Stimulated activated naive CD8-positive, alpha-beta T cell treated with anti-CD3 and anti-CD28 coated beads, Interleukin-15, amount 100 ng/mL, for 72 hours (primary cell): ENCODE results near the gene ZNF185.

ENCODE experiments used
- ATAC-seq: fragments of 150-1000 bp; cut with Tn5 transposase; 2 replicates; pipeline ENCODE4 v1.10.0; 2021; ENCODE audit warnings: mild to moderate bottlenecking, moderate library complexity
- DNase-seq, 2 donors: peaks; one replicate each; pipeline ENCODE4 v3.0.0; 2021 to 2022
- H3K27ac Mint-ChIP-seq, 2 donors: one replicate each; pipeline ENCODE4 v1.8.0; 2022; ENCODE audit warnings: mild to moderate bottlenecking in 2 of 2, mixed read lengths in 2 of 2, moderate library complexity in 2 of 2
- H3K27me3 Mint-ChIP-seq: one replicate; pipeline ENCODE4 v1.8.0; 2022; ENCODE audit warnings: mixed read lengths
- H3K4me1 Mint-ChIP-seq: one replicate; pipeline ENCODE4 v1.8.0; 2022; ENCODE audit warnings: mild to moderate bottlenecking, mixed read lengths
- H3K4me3 Mint-ChIP-seq, 2 donors: one replicate each; pipeline ENCODE4 v1.8.0; 2022; ENCODE audit warnings: mild to moderate bottlenecking in 2 of 2, mixed read lengths in 2 of 2, moderate library complexity in 1 of 2
- H3K9me3 Mint-ChIP-seq, 2 donors: one replicate each; pipeline ENCODE4 v1.8.0; 2022; ENCODE audit warnings: mixed read lengths in 2 of 2

The ZNF185 gene

DNA sequence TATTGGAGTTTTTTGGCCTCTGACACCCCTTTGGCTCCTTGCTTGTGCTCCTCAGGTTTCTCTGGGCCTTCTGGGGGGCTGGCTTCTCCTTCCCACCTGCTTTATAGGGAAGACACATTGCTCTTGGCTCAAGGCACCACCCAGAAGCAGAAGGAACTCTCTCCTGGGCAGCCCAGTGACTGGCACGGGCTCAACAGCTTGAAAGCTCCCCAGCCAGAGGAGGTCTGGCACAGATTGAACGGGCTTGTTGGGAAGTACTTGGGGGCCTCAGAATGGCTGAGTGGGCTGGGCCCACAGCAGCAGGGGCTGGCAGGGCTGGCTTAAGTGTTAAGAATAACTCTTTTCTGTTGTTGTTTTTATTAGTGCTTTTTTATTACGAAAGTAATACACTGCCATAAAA lies 11.2 kb upstream of the ZNF185 start:
- Mint-ChIP-seq H3K9me3 (no peaks in the 10 kb centered on the region), H3K4me1 (no peaks in the 10 kb centered on the region), H3K4me3 (no peak overlapping the region), H3K27ac (no peak overlapping the region), H3K27me3 (peaks cover 43% of the 10 kb centered on the region)
- ATAC-seq (no peak), DNase-seq (no peak)

DNA sequence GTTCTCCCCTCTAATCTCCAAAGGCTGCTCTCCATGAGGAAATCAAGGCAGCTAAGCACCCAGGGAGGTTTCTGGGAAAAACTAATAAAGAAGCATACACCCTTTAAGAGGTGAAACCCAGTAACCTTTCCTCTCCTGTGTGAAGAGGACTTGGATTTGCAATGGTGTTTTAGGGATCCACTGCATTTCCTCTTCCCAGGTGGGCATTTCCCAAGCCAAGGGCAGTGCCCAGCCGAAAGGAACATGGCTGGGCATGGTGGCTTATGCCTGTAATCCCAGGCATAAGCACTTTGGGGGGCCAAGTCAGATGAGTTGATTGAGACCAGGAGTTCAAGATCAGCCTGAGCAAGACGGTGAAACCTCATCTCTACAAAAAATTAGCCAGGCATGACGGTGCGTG lies 5.4 kb upstream of the ZNF185 start:
- ATAC-seq = no peak
- Mint-ChIP-seq H3K4me1 (no peaks in the 10 kb centered on the region), H3K27ac (peak overlapping the region in 1 of 2 donors; percentile 35), H3K27me3 (peaks cover 51% of the 10 kb centered on the region), H3K9me3 (no peaks in the 10 kb centered on the region), H3K4me3 (no peak overlapping the region)
- no peak for DNase-seq

DNA sequence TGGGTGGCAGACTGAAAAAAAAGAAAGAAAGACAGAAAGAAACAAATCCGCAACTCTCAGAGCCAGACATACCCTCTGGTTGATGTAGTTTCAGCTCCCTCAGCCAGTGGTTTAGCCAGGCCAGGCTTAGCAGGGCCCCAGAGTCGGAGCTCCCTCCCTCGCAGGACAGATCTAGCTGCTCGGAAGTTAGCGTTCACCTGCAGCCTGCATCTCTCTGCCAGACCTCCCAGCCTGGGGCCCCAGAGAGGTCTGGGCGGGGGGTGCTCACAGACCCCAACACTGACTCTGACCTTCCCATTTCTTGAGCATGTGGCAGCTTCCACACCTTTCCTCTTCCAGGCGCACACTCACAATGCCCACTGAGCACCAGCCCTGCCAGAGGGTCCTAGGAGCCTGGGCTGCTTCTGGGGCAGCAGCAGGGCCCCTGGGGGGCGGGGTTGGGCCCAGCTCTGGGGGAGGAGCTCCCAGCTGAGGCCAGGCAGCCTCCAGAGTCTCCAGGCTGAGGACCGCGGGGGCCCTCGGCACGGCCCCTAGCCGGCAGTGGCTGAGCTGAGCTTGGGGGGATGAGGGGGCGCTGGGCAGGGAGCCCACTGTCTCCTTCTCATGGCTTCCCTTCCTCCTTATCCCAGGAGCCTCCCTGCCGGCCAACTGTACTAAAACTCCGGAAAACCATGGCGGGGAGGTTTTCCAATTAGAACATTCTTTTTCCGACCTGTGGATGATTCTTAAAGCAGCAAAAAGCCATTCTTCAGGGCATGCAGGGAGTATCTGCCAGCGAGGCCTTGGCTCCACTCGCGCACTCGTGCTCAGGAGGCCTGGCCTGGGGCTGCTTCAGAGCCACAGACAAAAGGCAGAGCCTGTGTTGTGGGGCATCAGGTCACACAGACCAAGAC lies 4.6 kb upstream of the ZNF185 start:
- Mint-ChIP-seq H3K4me3 (no peak overlapping the region), H3K9me3 (no peaks in the 10 kb centered on the region), H3K27ac (no peak overlapping the region), H3K27me3 (peaks cover 47% of the 10 kb centered on the region), H3K4me1 (no peaks in the 10 kb centered on the region)
- ATAC-seq (no peak), DNase-seq (no peak)

DNA sequence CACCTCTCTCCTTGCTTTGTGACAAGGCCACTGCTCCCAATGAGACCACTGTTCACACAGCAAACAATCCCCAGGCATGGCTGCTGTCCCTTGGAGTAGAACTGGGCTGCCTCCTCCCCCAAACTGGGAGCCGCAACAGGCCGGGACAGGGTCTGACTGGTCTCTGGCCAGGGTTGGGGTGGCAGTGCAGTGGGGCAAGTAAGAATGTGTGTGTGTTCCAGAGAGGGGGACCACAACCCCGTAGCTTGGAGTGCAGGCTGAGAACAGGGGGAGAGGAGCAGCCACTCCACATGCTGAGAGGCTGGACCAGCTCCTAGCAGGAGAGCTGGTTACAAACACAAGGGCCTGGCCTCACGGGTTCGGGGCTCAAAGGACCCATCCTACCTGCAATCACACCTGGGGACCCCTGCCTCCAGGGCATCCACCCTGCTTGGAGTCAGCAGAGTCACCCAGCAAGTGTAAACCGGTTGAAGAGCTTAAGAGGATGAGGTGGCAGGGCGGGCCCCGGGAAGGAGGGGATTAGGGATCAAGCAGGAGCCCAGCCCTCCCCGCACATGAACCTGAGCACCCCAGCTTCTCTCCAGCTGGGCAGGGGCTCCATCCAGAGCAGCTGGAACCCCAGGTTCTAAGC lies 3.8 kb upstream of the ZNF185 start:
- Mint-ChIP-seq H3K4me1 (no peaks in the 10 kb centered on the region), H3K27ac (no peak overlapping the region), H3K27me3 (peaks cover 50% of the 10 kb centered on the region), H3K9me3 (no peaks in the 10 kb centered on the region), H3K4me3 (no peak overlapping the region)
- DNase-seq (no peak), ATAC-seq (no peak)

DNA sequence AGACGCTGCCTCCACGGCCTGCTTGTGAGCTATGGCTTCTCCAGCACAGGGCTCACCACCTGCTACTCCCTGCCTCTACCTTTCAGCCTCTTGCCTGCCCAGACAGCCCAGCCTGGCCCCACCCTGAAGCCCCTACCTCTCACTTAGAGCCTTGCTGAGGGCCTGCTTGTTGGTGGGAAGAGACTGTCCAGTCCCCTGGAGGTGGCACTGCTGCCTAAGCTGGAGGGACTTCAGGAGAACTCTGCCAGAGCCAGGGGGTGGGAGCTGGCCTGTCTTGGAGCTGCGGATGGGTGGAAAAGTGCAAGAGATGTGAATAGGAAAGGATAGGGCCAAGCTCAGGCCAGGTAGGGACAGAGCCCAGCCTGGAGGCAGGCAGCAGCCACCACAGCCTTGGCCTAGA lies 2.7 kb upstream of the ZNF185 start:
- Mint-ChIP-seq H3K27ac (peak overlapping the region in 1 of 2 donors; percentile 74), H3K27me3 (peaks cover 46% of the 10 kb centered on the region), H3K4me1 (no peaks in the 10 kb centered on the region), H3K4me3 (no peak overlapping the region), H3K9me3 (no peaks in the 10 kb centered on the region)
- no peak for ATAC-seq
- DNase-seq = no peak

DNA sequence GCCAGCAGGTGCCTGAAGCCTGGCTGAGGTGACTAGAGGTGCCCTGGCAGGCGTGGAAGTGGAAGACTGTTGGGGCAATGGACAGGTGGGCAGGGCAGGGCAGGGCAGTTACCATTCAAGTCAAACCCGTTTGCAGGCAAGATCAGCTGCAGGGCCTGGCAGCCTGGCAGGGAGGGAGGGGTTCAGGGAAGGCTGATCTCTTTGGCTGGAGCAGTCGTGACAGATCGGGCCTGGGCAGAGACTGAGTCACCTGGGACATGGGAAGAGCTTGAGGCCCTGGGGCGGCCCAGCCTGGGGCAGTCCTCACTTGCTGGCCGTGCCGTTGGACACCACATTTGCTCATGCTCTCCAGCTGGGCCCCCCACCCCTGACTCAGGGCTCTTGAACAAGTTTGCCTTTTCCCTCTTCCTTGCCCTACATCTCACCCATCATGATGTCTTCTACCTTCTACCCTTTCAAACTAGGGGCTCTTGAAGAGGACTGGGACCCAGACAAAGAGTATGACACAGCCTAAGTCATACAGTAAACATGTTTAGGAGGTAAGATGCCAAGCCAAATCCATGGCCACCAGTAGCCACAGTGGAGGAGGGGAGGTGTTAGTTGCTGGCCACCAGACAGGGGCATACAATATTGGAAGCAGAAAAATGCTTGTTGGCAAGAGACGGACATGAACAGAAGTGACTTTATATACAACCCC lies 2.0 kb upstream of the ZNF185 start:
- ATAC-seq (no peak), DNase-seq (no peak)
- Mint-ChIP-seq H3K27ac (no peak overlapping the region), H3K4me1 (no peaks in the 10 kb centered on the region), H3K27me3 (peaks cover 39% of the 10 kb centered on the region), H3K9me3 (no peaks in the 10 kb centered on the region), H3K4me3 (no peak overlapping the region)

DNA sequence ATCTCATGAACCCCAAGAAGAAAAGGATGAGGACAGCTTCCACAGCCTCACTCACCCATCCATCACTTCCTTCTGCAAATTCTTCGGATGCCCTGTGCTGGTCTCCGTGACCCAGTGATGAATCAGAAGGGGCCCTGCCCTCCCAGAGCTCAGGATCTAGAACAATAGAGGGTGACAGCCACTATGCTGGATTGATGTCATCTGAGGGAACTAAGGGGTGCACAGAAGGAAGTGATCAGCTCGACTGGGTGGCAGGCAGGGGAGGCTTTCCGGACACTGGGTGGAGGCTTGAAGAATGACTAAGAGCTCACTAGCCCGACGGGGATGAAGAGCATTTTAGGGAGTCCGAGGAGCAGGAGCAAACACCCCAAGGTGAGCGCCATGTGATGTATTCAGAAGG lies 1.4 kb upstream of the ZNF185 start:
- Mint-ChIP-seq H3K4me1 (no peaks in the 10 kb centered on the region), H3K27me3 (peaks cover 33% of the 10 kb centered on the region), H3K4me3 (no peak overlapping the region), H3K27ac (no peak overlapping the region), H3K9me3 (no peaks in the 10 kb centered on the region)
- DNase-seq (no peak), ATAC-seq (no peak)

DNA sequence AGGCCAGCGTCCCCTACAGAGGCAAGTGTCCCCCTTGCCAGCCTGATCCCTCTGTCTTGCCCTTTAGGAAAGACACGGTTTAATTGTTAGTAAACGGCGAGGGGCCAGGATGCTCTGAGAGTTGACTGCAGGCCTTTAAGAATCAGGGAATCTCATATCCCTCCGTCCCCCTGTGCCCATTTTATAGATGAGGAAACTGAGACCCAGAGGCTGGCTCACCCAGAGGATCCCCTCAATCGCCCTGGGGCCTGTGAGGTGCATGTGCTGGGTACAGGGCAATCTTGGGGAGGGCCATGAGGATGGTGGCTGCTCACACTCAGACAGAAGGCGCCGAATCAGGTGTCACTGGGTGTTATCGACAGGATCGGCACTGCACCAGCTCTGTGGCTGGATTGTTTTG lies 575 bp downstream of the ZNF185 start:
- Mint-ChIP-seq H3K27me3 (peaks cover 31% of the 10 kb centered on the region), H3K4me3 (peak overlapping the region in 1 of 2 donors; percentile 3), H3K9me3 (no peaks in the 10 kb centered on the region), H3K27ac (no peak overlapping the region), H3K4me1 (no peaks in the 10 kb centered on the region)
- ATAC-seq (no peak), DNase-seq (no peak)

DNA sequence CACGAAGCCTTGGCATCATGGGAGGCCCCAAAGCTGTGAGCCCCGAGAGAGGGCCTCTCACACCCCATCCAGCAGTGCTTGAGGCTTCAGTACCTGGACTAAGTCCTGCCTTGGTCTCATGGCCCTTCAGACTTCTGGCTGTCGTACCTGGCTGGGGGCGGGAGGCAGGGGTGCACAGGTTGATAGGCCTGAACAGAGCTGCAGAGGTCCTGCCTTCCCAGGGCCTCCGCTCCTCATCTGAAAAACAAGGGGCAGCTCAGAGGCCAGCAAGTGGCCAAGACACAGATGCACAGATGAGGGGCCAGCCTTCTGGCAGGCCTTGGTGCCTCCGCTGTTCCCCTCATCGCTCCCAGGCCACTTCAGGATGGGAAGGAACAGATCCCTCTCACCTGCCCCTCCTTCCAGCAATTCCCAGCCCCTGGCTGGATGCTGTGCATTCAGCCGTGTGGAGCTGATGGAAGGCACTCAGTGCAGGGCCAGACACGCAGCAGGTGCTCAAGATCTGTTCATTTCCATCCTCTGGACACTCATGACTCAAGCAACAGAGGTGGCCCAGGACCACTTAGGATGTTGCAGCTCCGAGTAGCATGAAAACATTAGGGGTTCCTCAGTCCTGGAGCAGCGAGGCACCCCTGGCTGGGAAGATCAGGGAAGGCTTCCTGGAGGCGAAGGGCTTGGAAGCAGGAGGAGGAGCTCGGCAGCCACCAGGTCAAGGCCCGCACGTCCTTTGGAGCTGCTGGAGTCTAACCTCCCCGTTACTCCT lies 1.4 kb downstream of the ZNF185 start:
- Mint-ChIP-seq H3K4me3 (no peak overlapping the region), H3K9me3 (no peaks in the 10 kb centered on the region), H3K27ac (no peak overlapping the region), H3K27me3 (peaks cover 31% of the 10 kb centered on the region), H3K4me1 (no peaks in the 10 kb centered on the region)
- no peak for DNase-seq
- no peak for ATAC-seq

DNA sequence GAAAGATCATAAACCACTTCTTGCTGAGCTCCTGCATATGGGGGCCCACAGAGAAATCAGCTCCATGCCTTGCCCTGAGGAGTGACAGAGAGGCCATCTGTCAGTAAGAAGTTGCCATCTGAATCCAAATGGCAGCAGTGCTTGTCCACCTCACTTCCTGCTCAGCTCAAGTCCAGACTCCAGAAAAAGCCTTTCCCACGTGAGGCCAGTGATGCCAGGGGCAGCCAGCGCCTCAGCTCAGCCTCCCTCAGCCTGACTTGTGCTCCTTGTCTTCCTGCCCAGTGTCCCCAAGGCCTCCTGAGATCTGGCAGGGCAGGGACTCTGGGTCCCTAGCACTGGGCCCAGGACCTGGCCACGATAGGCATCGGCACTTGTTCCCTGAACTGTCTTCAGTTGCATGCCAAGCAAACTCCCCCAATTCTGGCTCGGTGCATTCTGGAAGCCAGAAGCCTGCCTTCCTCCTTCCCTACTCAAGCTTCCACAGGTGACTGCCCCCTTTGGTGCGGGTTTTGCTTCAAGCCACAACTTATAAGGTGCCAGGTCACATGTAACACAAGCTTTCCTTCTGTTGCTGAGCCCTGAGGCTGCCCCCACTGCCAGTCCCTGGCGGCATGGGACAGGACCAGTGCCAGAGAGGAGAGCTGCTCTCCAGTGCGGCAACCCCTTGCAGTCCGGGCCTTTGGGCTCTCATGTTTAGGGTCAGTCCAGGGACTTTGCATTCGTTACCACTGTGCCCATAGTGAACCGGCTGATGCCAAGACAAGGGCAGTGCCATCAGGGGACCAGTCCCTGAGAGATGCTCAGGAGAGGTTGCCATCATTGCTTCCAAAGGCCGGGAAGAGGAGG lies 2.2 kb downstream of the ZNF185 start:
- ATAC-seq (no peak), DNase-seq (no peak)
- no peaks in the 10 kb centered on the region for H3K9me3 Mint-ChIP-seq
- H3K4me1 Mint-ChIP-seq = no peaks in the 10 kb centered on the region
- H3K4me3 Mint-ChIP-seq = no peak overlapping the region
- H3K27me3 Mint-ChIP-seq = peaks cover 31% of the 10 kb centered on the region
- H3K27ac Mint-ChIP-seq = no peak overlapping the region

DNA sequence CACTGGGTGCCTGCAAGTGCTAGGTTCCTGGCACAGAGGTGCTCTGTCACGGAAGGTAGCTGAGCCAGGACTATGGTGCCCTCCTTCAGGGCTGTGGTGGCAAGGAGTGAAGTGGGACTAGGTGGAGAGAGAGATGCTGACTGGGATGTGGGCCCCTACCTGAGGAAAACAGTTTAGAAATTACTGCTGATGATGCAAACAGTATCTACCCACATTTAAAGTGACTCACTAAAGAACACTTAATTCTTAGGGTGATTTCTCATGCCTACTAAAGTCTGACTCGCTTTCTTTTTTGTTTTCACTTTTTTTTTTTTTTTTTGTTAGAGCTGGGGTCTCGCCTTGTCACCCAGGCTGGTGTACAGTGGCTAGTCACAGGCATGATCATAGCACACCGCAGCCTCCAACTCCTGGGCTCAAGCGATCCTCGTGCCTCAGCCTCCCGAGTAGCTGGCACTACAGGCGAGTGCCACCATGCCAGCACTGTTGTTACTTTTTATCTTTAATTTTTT lies 3.1 kb downstream of the ZNF185 start:
- Mint-ChIP-seq H3K9me3 (no peaks in the 10 kb centered on the region), H3K4me3 (no peak overlapping the region), H3K27ac (no peak overlapping the region), H3K27me3 (peaks cover 28% of the 10 kb centered on the region), H3K4me1 (no peaks in the 10 kb centered on the region)
- no peak for ATAC-seq
- no peak for DNase-seq

DNA sequence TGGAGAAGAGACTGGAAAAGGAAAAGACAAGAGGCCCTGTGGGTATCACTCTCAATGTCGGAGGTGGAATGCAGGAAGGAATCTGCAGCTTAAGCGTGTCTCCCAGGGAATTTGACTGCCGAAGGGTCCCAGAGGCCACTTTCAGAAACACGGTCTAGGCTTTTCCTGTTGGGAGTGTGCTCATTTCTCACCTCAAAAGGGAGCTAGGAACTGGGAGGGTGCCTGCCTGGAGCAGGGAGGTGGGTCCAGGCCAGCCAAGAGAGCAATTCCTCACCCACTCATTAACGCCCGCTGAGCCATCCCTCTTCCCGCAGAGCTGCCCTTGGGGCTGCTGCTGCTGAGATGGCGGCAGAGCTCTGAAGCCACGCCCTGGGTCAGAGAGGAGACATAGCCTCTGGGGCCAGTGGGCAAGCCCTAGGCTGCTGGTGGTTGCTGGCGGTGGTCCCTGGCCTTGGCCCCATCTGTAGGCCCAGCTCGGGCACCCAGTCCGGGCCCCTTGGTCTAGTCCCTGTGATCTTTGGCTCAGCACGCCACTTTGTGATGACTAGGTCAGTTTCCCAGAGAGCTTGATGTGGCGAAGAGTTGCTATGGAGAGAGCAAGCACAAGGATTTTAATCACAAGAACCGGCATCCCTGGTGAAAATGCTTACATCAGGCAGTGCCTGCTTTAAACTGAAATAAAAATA lies 4.1 kb downstream of the ZNF185 start:
- Mint-ChIP-seq H3K27ac (no peak overlapping the region), H3K4me1 (peaks cover under 1% of the 10 kb centered on the region), H3K27me3 (peaks cover 22% of the 10 kb centered on the region), H3K4me3 (no peak overlapping the region), H3K9me3 (no peaks in the 10 kb centered on the region)
- ATAC-seq (no peak), DNase-seq (no peak)

DNA sequence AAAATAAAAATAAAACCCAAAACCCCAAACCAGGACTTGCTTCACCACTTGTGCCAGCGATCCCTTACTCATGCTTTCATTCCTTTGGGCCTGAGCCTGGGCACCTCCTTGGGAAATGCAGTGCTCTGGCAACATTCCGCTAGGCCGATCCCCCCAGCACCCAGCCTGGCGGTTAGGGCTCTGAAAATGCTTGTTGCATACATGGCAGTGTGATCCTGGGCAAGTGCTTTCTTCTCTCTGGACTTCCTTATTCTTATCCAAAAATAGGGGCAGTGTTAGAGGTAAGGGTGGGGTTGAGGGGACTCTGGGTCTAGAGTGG lies 4.6 kb downstream of the ZNF185 start:
- Mint-ChIP-seq H3K4me3 (no peak overlapping the region), H3K4me1 (peaks cover 5% of the 10 kb centered on the region), H3K27me3 (peaks cover 22% of the 10 kb centered on the region), H3K9me3 (no peaks in the 10 kb centered on the region), H3K27ac (no peak overlapping the region)
- DNase-seq (no peak), ATAC-seq (no peak)

DNA sequence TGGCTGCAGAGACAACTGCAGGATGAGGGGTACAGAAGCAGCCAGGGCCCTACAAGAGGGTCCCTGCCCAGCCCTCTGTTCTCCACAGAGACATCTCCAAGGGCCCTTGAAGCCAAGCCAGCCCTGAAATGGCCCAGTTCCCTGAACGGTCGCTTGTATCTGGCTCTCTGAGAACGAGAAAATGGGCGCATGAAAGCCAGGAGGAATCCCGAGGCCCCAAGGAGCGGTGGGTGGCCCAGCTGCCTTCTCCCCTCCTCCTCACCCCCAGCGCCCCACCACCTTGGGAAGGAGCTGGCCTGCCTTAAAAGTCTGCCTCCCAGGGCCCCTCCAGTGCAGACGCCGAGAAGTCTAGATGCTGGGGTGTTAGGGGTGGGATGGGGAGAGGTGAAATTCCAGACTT lies 5.7 kb downstream of the ZNF185 start:
- ATAC-seq = no peak
- no peak overlapping the region for H3K4me3 Mint-ChIP-seq

More for the DNA sequence above, 5.7 kb downstream of the ZNF185 start:
- peaks cover 22% of the 10 kb centered on the region for H3K27me3 Mint-ChIP-seq
- no peak overlapping the region for H3K27ac Mint-ChIP-seq
- peaks cover 5% of the 10 kb centered on the region for H3K4me1 Mint-ChIP-seq
- DNase-seq = no peak
- H3K9me3 Mint-ChIP-seq = no peaks in the 10 kb centered on the region
